GM18505 (cell line): Measurements from ENCODE around the gene KLC3.

Experiments used
- ATAC-seq: cut with Tn5 transposase; IDR thresholded peaks from one replicate; pipeline ENCODE4 v1.9.1; 2021; ENCODE audit not compliant: unreplicated experiment
- POLR2A ChIP-seq: IDR thresholded peaks from 4 replicates; pipeline ENCODE4 v1.6.1; 2011; ENCODE audit warnings: borderline replicate concordance; ENCODE audit not compliant: insufficient read depth, insufficient read length; ENCODE audit errors: extremely low read depth

The KLC3 gene

GRCh38 chr19:45391871-45392665, 51.5 kb downstream of the KLC3 start:
- no peak for ATAC-seq

GRCh38 chr19:45395821-45396617, 55.5 kb downstream of the KLC3 start:
- no peak for ATAC-seq
- TF ChIP-seq POLR2A, result no peak

More at GRCh38 chr19:45391871-45392665, 51.5 kb downstream of the KLC3 start:
- no peak for TF ChIP-seq POLR2A

GRCh38 chr19:45400192-45400591, 59.6 kb downstream of the KLC3 start:
- TF ChIP-seq POLR2A, result no peak
- ATAC-seq, result no peak
